KG1 (cell line): Measurements from ENCODE around the gene MTSS2.

Source experiments
- DNase-seq: peaks from one replicate; lab custom pipeline; 2025; lab: John Stamatoyannopoulos, UW

The MTSS2 gene

GRCh38 chr16:70670175-70670574 lies 15.7 kb downstream of the MTSS2 start:
- no peak for DNase-seq

- no peak for DNase-seq
These were observed 19.8 kb downstream of the MTSS2 start for GRCh38 chr16:70665806-70666735.

GRCh38 chr16:70665113-70665694 lies 20.6 kb downstream of the MTSS2 start:
- no peak for DNase-seq

DNA sequence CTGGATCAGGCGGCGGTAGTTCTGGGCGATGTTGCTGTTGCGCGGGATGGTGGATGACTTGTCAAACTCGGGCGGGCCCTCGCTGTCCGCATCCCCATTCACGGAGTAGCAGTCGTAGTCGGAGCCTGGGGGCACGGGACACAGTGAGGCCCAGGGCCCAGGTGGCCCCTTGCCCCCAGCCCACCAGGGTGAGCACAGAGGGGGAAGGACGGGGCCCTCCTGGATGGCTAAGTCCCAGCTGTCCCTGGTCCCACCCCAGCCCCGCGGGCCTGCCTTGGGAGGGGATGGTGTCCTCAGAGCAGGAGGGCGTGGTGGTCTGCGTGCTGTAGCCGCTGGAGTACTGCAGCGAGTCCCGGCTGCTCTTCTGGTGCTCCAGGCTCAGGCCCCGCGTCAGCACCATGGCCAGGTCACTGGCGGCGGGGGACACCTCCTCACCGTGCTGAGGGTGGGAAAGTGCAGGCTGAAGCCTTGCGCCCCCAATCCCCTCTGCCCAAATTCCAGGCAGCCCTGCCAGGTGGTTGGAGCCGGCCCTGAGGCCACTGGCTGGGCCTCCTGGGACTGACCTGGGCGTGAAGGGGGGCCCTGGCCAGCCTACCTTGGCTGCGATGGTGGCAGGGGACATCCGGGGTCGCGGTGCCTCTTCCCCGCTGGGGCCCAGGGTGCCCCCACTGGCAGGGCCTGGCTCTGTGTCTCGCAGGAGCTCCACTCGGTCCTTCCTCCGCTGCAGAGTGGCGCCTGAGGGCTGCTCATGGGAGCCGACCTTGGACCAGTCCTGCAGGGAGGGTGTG lies 21.3 kb downstream of the MTSS2 start:
- DNase-seq, result no peak

DNA sequence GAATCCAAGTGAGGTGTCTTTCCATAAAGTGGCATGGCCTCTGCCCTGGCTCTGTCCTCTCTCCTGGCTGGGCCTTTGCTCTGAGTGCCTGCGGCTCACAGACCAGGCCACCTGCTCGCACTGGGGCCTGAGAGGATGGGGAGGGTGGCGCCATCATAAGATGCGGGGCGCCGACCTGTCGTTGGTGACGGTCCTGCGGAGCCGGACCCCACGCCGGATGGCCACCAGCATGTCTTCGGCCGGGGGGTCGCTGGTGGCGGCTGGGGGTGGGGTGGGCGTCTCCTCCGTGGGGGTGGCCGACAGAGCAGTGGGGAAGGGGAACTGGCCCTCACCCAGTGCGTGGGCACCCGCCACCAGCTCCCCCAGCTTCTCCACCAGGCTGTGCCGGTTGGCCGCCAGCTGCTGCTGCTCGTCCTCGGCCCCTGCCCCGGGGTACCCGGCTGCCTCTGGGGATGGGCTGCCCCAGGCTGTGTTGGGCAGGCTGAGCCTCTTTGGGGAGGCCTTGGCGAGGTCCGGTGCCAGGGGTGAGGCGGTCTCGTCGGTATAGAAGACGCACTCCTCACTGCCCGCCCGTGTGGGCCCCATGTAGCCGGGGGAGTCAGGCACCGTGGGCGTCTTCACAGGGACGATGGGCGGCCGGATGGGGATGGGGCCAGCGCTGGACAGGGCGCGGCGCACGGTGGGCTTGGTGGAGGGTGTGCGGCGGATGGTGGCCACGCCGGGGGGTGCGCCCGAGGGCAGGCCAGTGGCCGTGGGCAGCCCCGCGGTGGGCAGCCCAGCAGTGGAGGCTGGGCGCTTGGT lies 22.1 kb downstream of the MTSS2 start:
- DNase-seq, result no peak

- DNase-seq, result no peak
These were observed 22.8 kb downstream of the MTSS2 start for GRCh38 chr16:70662991-70663523.

DNA sequence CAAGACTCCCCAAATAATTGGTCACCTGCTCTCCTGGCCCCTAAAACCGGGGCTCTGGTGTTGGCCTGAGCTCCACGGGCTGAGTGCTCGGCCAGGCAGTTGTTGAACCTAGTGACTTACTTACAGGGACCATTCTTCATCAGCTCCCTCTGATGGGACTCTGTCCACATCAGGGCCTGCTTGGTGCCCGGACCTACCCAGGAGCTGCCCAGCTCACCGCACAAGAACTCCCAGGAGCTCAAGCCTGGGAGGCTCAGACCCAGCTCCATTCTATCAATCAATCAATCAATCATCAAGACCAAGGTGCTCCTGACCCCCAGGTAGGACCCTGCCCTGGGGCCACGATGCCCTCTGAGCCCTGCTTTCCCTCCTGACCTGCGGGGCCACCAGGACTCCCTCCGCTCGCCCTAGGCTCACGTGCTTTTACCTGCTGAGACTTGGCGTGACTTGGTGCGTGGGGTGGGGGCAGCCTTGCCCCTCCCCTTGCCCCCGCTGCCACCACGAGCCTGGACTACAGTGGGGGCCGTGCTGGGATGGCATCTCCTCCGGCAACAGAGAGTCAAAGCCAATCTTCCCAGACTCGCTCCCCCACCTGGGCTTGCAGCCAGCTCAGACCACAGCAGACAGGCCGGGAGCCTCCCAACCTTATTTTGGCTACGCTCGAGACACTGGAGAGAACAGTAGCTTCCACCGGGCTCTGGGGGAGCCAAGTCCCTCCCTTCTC lies 23.8 kb downstream of the MTSS2 start:
- no peak for DNase-seq

GRCh38 chr16:70661534-70661917 lies 24.3 kb downstream of the MTSS2 start:
- no peak for DNase-seq

DNA sequence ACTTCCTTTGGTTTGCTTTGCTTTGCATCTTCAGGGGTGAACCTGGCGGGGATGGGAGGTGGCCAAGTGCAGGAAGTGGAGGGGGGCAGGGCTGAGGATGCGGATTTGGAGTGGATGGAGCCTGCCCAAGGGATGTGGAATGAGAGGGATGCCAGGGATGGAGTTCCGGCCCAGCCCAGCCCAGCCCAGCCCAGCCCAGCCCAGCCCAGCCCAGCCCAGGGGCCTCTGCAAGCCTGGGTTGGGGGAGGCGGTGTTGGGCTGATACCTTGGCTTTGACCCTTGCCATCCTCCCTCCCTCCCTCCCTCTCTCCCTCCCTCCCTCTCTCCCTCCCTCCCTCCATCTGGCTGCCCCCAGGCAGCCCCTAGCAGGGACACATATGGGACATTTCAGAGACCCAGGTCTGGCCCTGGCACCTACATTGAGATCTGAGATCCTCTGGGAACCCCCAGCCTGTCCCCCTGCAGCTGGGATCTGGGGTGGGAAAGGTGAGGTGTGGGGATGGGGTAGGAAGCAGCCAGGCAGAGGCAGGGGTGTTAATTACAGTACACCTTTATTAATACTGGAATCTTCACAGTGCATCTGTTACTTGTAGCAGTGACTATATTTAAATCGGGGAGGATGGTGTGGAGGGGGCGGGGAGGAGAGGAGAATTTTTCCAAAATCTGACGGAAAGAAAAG lies 25.0 kb downstream of the MTSS2 start:
- DNase-seq, result no peak

DNA sequence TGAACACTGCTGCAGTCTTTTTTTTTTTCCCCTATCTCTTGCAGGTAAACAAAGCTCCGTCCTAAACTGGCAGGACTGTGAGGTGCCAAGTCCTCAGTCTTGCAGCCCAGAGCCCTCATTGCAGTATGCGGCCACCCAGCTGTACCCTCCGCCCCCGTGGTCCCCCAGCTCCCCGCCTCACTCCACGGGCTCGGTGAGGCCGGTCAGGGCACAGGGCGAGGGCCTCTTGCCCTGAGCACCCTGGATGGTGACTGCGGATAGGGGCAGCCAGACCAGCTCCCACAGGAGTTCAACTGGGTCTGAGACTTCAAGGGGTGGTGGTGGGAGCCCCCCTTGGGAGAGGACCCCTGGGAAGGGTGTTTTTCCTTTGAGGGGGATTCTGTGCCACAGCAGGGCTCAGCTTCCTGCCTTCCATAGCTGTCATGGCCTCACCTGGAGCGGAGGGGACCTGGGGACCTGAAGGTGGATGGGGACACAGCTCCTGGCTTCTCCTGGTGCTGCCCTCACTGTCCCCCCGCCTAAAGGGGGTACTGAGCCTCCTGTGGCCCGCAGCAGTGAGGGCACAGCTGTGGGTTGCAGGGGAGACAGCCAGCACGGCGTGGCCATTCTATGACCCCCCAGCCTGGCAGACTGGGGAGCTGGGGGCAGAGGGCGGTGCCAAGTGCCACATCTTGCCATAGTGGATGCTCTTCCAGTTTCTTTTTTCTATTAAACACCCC lies 25.7 kb downstream of the MTSS2 start:
- no peak for DNase-seq

GRCh38 chr16:70659546-70659945 lies 26.3 kb downstream of the MTSS2 start:
- DNase-seq, result no peak

DNA sequence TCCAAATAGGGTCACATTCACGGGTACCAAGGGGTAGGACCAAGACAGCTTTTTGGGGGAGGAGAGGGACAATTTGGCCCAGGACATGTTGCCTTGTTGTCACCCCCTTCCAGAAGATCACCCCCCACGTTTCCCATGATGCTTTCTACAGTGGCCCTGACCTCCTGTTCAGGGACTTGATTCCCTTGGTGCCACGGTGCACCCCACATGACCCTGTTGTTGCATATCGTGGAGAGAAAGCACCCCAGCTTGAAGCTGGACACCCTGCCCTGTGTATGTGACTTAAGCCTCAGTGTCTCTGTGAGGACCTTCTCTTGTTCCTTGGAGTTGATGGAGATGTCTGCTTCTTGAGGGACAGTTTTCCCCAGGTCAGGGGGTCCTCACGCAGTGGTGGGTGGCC lies 26.9 kb downstream of the MTSS2 start:
- DNase-seq, result no peak

GRCh38 chr16:70657956-70658355 lies 27.9 kb downstream of the MTSS2 start:
- no peak for DNase-seq

DNA sequence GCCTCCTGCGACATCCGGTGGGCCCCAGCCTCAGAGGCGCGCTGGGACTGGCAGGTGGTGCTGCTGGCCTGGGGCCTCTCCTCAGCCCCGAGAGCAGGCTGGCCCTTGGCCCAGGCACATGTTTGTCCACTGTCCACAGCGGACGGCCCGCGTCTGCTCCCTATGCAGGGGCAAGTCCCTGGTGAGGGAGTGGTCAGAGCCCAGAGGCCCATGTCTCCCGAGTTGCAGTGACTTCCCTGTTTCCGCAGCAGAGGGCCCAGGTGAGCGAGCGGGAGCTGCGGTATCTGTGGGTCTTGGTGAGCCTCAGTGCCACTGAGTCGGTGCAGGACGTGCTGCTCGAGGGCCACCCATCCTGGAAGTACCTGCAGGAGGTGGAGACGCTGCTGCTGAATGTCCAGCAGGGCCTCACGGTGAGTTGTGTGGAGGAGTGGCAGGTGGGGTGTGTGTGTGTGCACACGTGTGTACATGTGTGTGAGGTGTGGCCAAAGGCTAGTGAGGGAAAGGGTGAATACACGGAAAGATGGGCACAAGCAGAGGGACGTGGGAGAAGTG lies 29.1 kb downstream of the MTSS2 start:
- DNase-seq, result no peak

GRCh38 chr16:70656065-70656711 lies 29.7 kb downstream of the MTSS2 start:
- no peak for DNase-seq

DNA sequence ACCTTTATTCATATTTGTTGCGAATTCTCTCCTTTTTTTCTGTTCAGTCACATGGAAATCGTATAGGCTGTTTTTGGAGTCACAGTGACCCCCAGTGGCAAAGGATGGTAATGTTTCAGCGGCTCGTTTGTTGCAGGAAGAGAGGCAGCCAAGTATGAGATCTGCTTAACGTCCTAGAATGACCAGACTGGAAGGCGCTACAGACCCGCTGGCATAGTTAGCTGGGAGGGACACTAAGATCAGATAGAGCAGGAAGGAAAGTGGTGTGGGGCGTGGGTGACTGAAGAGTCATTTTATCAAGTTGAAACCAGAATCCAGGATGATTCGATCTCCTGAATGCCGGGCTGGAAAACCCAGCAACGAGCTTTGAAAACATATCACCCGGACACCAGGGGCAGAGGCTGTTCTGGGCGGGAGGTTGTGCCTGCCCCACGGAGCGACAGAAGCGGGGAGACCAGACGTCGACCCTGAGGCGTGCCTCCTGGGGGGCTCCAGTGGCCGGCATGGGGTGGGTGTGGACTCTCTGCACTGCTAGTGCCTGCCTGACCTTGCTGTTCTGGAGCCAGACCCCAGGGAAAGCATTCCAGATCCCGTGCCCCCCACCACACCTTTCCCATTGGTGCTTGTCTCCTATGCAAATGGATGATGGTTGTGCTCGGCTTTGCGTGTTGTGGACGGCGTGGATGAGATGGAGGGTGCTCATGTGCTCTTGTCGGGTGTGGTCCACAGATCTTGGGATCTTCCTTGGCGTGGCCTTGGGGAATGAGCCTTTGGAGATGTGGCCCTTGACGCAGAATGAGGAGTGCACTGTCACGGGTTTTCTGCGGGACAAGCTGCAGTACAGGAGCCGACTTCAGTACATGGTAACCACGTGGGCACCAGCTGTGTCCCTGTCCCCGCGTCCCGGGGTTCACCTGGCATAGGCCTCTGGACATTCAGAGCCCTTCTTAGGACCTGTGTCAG lies 31.8 kb downstream of the MTSS2 start:
- DNase-seq, result peak; percentile 82

GRCh38 chr16:70653406-70653805 lies 32.4 kb downstream of the MTSS2 start:
- DNase-seq, result no peak

GRCh38 chr16:70652322-70652721 lies 33.5 kb downstream of the MTSS2 start:
- no peak for DNase-seq
